HG03520 (cell line): Measurements from ENCODE around the gene TMEM52B.

Experiments
- ATAC-seq: cut with Tn5 transposase; IDR thresholded peaks from one replicate; pipeline ENCODE4 v1.9.1; 2021; ENCODE audit warnings: mild to moderate bottlenecking, moderate library complexity; ENCODE audit not compliant: unreplicated experiment

The TMEM52B gene

DNA sequence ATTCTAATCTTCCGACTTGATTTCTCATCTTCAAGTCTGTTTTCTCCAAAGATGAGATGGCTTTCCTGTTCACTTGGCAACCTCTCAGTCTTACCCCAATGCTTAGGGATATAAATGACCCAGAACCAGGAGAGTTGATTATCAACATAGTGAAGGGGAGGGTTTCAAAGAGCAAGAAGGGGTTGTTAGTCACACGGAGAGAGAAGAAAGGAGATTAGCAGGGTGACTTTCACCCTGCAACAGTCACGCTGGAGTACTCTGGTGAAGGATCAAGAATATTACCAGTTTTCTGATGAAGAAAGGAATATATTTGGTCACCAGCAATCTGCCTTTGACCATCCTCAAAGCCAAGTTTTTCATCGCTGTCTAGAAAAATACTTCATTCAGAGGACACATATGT, at the start of gene TMEM52B:
Gene TMEM52B, plus strand, starts transcription at position 212 of the 400 bp plus-strand sequence. CDS start 543 bp downstream, outside the sequence.
- ATAC-seq, result no peak

GRCh38 chr12:10130042-10130441, 48.8 kb upstream of the TMEM52B start, which contains the start of gene CLEC7A:
TSS of gene CLEC7A (minus strand) at chr12:10130199. CDS start at chr12:10130082, 117 bp downstream.
- ATAC-seq, result peak; percentile 88

DNA sequence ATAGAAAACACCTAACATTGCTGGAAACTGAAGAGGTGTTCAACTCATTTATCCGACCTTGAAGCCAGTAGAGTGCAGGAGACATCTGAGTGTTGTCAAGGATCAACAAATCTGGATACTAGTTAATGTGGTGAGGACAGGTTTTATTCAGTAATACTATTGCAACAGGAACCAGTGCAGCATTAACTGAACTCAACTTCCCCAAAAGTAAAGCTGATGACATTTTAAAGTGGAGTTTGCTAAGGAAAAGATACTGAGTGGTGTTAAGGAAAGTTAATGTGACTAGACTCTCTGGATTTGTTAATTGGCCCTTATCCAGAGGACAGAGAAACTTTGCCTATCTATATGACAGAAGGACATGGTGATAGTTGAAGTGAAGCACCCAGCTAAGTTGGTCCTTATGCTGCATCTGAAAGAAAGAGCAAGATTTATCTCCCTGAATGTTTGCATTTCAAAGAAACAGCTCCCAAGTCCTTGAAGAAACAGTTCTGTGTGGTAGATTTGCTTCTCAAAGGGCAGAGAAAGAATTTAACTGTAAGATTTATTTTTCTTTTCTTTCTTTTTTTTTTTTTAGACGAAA, 47.6 kb upstream of the TMEM52B start:
- no peak for ATAC-seq

DNA sequence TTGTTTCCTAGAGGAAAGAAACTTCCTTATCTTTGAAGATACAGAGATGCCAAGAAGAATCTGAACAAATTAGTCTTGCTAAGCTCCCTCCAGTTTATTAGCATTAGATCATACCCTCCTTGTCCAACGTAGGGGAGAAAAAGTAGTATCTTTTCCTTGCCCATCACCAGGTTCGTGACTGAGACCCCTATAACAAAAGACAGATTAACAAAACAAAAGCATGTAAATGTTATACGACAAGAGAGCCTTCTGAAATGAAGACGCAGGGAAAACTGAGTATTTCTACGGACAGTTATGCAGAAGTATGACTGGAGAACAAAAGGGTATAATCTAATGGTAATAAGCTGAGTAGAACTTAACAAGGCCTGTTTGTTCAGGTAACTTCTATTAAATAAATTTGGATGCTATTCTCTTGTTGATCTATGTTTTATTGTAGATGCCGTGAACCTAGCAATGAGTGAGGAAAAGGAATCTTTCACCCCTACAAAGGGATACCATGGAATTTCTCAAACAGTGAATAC, 45.9 kb upstream of the TMEM52B start:
- no peak for ATAC-seq

- ATAC-seq, result no peak
Observed at GRCh38 chr12:10135126-10135525, 43.7 kb upstream of the TMEM52B start.

DNA sequence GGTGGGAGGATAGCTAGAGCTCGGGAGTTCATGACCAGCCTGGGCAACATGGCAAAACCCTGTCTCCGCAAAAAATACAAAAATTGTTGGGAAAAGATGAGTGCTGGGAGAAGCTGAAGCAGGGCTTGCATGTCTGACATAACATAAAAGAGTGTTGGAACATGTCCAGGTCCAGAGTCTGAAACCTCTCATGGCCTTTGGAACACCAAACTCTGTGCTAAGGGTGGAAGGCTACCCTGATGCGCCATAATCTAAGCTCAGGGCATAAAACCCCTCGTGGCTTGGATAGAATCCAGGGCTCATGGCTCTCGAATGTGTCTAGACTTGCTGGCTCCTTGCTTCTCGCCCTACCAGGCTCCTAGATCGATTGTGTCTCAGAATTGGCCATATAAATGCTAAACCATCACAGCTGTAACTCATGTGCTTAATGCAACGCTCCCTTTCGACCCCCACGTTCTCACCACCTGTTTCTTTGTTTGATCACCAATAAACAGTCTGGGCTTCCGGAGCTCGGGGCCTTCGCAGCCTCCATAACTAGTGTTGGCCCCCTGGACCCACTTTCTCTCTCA, 42.1 kb upstream of the TMEM52B start:
- ATAC-seq, result no peak

- no peak for ATAC-seq
Observed at GRCh38 chr12:10140001-10140400, 38.8 kb upstream of the TMEM52B start.

DNA sequence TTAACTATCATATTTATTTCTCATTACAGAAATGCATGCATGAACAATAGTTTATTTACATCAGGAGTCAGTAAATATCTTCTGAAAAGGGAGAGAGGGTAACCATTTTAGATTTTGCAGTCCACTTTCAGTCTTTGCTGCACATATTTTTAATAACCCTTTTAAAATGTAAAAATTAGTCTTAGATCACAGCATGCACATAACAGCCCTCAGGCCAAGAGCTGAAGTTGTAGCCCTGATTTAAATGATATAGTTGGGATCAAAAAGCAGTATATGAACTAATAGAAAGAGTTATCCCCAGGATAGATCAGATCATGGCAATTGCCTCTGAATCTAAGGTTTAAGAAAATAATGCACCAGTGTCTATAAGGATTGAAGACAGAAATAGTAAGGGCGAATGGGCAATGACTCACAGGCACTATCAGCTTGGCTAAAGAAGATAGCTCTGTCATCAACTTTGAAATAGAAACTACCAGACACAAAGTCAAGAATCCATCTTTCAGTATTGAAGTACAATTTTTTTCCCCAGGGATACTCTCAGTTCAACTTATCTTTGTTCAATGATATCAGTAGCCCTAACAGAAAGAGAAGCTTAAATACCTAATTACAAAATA, 35.7 kb upstream of the TMEM52B start:
- ATAC-seq, result no peak

- ATAC-seq, result peak; percentile 70
Observed at GRCh38 chr12:10147714-10148403, 31.0 kb upstream of the TMEM52B start.

DNA sequence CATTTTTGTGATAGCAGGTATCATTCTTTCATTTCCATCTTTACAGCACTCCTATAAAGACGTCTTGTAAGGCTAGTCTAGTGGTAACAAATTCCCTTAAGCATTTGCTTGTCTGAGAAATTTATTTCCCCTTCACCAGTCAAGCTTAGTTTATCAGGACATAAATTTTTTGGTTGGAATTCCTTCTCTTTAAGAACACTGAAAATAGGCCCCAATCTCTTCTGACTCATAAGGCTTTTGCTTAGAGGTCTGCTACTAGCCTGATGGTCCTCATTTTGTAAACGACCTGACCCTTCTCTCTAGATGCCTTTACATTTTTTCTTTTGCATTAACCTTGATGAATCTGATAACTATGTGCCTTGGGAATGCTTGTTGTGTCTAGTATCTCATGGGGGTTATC, 27.2 kb upstream of the TMEM52B start:
- ATAC-seq, result no peak

- no peak for ATAC-seq
Observed at GRCh38 chr12:10153271-10154144, 25.3 kb upstream of the TMEM52B start.

GRCh38 chr12:10154145-10154496, 24.7 kb upstream of the TMEM52B start:
- no peak for ATAC-seq

DNA sequence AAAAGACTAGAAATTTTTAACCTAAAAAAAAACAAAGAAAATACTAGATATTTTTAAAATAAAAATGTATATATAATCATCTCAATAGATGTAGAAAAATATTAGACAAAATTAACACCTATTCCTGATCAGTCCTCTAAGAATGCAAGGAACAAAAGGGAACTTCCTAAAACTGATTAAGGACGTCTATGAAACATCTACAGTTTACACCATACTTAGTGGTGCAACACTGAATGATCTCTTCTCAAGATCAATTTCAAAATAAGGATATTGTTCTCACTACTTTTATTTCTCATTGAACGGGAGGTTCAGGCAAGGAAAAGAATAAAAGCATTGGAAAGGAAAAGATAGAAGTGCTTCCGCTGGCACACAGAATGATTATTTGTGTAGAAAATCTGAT, 22.9 kb upstream of the TMEM52B start:
- ATAC-seq, result no peak

GRCh38 chr12:10158406-10158805, 20.4 kb upstream of the TMEM52B start:
- ATAC-seq, result no peak

DNA sequence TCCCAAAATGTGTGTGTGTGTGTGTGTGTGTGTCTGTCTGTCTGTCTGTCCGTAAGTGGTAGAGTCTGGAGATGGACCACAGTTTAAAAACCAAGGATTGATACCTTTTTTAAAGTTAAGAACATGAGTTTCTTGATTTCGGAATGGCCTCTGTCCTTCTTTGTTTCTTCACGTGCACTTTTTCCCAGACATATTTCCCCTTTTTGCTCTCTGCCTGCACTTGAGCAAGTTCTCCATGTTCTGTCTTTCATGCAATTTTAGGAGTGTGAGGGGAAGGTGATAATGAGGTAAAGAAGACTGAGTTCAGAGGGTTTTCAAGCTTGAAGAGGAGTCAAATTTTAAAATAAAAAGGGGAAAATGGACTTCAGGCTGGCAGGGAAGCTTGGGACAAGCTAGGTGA, 19.6 kb upstream of the TMEM52B start:
- ATAC-seq, result no peak

GRCh38 chr12:10160617-10161385, 18.0 kb upstream of the TMEM52B start:
- ATAC-seq, result no peak

GRCh38 chr12:10163084-10163483, 15.7 kb upstream of the TMEM52B start:
- no peak for ATAC-seq

- ATAC-seq, result no peak
Observed at GRCh38 chr12:10165421-10165820, 13.4 kb upstream of the TMEM52B start.

DNA sequence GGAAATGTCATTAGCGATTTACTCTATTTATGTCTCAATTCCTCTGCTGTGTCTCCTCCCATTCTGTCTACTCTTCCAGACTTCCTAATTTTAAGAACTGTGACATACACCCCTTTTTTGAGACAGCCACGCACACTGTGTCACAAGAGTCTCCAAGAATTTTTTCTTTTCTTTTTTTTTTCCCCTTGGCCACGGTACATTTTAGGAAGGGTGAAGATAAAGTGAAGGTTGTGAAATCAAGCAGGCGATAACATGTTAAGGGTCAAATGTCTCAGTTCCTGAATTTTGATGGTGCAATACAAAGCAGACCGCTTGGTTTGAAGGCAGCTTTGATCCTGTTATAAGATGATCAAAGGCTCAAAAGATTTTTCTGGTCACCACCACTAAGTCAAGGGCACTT, 11.2 kb upstream of the TMEM52B start:
- no peak for ATAC-seq

DNA sequence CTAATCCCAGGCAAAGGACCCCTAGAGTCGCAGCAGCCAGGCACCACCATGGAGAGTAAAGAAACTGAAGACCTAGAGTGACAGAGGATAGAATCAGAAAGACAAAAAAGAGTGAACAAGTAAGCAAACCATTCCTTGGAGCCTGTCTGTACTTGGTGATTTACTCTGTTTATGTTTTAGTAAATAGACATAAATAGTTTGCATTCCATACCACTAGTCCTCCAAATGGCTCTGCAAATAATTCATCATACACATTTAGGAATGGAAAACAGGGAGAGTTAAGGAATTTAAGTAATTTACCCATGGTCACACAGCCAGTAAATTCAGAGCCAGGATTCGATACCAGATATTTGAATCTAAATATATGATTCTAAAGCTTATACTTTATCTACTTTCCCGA, 9.7 kb upstream of the TMEM52B start:
- ATAC-seq, result no peak
